ENCODE data around the gene MTARC2.
"Not testable (repeated sequence)": the region's sequence is repeated elsewhere in the genome, so short reads cannot be mapped to it uniquely, and the experiment has no call there.

MTARC2 gene

DNA sequence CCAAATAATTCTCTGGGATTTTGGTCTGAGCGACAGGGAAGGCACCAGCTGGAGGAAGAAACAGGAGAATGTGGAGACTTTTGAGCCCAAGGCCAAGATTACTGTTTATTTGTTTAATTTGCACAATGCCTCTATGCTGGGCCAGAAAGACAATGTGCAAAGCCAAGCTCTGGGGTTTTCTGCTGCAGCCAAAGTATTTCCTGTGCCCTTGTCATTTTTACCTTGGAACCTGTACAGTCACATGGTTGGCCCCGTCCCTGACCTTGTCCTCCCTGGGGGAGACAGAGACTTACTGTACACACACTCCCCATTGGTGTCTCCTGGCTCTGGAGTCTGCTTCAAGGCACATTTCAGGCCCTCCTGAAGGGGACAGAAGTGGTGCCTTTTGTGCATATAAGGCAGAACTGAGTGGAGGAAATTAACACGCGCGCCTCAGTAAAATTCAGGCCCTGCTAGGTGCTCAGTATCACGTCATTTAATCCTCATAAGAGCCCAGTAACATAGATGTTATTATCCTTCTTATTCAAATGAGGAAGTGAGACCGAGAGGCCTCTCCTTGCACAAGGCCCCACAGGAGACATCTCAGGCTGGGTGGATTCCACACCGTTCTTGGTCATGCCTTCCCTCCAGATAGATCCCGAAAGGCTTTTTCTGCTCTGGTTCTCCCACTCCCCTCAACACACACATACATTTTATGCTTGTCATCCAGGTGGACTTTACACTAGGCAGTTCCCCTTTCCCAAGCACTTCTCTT is 36.9 kb upstream of the MTARC2 start:
- no peak overlapping the region for H3K27ac ChIP-seq
- TF ChIP-seq ZFX (IDR thresholded peaks at IDR 0.05; ENCODE audit: borderline replicate concordance): no peak
- TF ChIP-seq, protein P1, sequence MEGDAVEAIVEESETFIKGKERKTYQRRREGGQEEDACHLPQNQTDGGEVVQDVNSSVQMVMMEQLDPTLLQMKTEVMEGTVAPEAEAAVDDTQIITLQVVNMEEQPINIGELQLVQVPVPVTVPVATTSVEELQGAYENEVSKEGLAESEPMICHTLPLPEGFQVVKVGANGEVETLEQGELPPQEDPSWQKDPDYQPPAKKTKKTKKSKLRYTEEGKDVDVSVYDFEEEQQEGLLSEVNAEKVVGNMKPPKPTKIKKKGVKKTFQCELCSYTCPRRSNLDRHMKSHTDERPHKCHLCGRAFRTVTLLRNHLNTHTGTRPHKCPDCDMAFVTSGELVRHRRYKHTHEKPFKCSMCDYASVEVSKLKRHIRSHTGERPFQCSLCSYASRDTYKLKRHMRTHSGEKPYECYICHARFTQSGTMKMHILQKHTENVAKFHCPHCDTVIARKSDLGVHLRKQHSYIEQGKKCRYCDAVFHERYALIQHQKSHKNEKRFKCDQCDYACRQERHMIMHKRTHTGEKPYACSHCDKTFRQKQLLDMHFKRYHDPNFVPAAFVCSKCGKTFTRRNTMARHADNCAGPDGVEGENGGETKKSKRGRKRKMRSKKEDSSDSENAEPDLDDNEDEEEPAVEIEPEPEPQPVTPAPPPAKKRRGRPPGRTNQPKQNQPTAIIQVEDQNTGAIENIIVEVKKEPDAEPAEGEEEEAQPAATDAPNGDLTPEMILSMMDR (IDR thresholded peaks at IDR 0.05): no peak

- not testable (repeated sequence) for H3K27ac ChIP-seq
Observed at GRCh38 chr1:220715986-220716385, 32.1 kb upstream of the MTARC2 start.

DNA sequence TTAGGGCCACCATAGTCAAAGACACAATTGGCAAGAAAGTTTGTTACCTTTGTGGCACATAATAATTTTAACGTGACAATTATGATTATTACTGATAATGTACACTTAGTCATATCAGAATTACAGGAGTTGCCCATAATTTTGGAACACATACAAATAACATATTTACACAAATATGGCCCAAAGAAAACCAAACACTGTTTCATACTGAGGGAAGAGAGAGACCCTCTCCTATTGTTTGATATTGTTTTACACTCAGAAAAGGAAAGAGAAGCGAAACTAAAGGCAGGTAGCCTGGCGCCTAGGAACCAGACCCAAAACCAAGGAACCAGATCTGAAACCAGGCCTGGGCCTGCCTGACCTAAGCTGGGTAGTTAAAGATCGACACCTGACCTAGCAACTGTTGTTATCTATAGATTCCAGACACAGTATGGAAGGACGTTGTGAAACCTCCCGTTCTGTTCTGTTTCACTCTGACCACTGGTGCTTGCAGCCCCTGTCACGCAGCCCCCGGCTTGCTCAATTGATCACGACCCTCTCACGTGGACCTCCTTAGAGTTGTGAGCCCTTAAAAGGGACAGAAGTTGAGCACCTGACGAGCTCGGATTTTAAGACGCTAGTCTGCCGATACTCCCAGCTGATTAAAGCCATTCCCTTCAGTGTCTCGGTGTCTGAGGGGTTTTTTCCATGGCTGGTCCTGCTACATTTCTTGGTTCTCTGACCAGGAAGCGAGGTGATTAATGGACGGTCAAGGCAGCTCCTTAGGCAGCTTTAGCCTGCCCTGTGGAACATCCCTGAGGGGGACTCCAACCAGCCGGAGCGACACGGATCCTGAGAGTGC is 30.1 kb upstream of the MTARC2 start:
- TF ChIP-seq ZFX (IDR thresholded peaks at IDR 0.05; ENCODE audit: borderline replicate concordance): no peak
- TF ChIP-seq, protein P1 (IDR thresholded peaks at IDR 0.05): no peak
- no peak overlapping the region for H3K27ac ChIP-seq

DNA sequence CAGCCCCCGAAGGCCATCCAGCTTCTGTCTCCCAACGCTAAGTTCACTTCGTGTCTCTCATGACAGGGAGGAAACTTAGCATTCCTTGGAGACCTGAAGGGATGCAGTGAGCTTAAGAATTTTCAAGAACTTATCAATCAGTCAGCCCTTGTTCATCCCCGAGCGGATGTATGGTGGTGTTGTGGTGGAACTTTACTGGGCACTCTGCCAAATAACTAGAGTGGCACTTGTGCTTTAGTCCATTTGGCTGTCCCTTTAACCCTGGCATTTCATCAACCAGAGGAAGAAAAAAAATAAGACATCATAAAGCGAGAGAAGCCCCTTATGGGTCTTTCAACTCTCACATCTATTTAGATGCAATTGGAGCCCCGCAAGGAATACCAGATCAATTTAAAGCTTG is 26.9 kb upstream of the MTARC2 start:
- H3K27ac ChIP-seq: not testable (repeated sequence)

- H3K27ac ChIP-seq: no peak overlapping the region
- no peak for TF ChIP-seq ZFX (IDR thresholded peaks at IDR 0.05; ENCODE audit: borderline replicate concordance)
- TF ChIP-seq, protein P1 (IDR thresholded peaks at IDR 0.05): peak; percentile 54
Observed at GRCh38 chr1:220726634-220727033, 21.5 kb upstream of the MTARC2 start.

- no peak for TF ChIP-seq ZFX (IDR thresholded peaks at IDR 0.05; ENCODE audit: borderline replicate concordance)
- TF ChIP-seq, protein P1 (IDR thresholded peaks at IDR 0.05): no peak
- H3K27ac ChIP-seq: no peak overlapping the region
Observed at GRCh38 chr1:220727519-220727918, 20.6 kb upstream of the MTARC2 start.

- H3K27ac ChIP-seq: no peak overlapping the region
- TF ChIP-seq, protein P1 (IDR thresholded peaks at IDR 0.05): no peak
- TF ChIP-seq ZFX (IDR thresholded peaks at IDR 0.05; ENCODE audit: borderline replicate concordance): no peak
Observed at GRCh38 chr1:220730486-220730885, 17.6 kb upstream of the MTARC2 start.

DNA sequence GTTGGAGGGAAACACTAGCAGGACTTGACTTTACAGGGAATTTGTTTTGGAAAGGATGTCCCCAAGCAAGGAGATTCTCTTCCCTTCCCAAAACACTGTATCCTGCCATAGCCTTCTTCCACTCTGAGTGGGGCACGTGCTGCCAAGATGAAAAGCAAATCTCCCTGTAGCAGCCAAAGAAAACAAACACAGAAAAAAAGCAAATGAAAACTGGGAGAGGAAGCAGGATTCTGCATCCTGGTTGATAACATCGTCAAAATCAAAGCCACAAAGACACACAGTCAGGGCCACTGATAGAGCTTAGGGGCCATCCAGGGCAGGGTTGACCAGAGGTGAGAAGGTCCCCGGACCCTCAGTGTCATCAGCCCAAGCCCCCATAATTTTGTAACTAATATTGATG is 16.0 kb upstream of the MTARC2 start:
- no peak for TF ChIP-seq ZFX (IDR thresholded peaks at IDR 0.05; ENCODE audit: borderline replicate concordance)
- TF ChIP-seq, protein P1 (IDR thresholded peaks at IDR 0.05): no peak

More for the DNA sequence above, 16.0 kb upstream of the MTARC2 start:
- peak overlapping the region; percentile 74 for H3K27ac ChIP-seq

Measured in 22Rv1 (cell line).